H4 (cell line): ENCODE measurements around the gene FBF1. TPM values are rescaled to one million over a fixed set of nuclear protein-coding genes. Genes with fewer than 3 reads are reported as not detected.
A peak's percentile ranks its signal among the peaks of the same experiment; 100 is the strongest.
"Not testable (repeated sequence)": the region's sequence is repeated elsewhere in the genome, so short reads cannot be mapped to it uniquely, and the experiment has no call there.

Experiments used
- DNase-seq: peaks from one replicate; pipeline ENCODE4 v3.0.0-alpha.2; 2015; ENCODE audit warnings: low spot score
- total RNA-seq: library from RNA; depleted of rRNA; stranded (reverse); fragments of >200 nt; shearing (Covaris generic); gene quantifications from 2 replicates; pipeline ENCODE4 v1.2.3, GENCODE V29; 2014

FBF1 gene
- total RNA-seq, 1 experiment from 2014 or later = 11.2 TPM

DNA sequence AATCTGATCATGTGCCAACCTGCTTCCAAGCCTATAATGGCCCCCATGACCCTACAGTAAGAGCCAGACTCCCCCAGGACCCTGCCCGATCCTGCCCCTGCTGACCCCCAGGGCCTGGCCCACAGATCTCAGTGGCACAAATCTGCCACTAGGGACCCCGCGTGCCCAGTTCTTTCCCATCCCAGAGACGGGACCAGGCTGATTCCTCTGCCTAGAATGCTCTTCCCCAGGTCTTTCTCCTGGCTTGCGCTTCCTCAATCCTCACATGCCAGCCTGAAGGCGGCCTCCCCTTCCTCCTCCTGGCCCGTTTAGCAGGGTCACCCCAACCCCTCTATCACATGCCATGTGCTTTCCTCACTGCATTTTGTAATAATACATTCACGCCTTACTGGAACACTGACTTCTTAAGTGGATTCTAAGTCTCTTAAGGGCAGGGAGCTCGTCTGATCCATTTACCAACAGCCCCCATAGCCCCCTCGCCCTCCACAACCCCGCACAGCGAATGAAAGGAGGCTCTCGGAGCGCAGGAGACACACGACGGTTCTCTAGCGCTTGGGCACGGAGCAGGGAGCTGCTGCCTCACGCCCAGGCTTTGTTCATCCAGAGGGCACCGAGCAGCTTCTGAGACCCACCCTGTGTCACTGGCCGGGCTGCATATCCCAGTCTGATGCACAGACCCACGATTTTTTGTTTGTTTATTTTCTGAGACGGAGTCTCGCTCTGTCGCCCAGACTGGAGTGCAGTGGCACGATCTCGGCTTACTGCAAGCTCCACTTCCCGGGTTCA lies 45.3 kb downstream of the FBF1 start:
- no peak for DNase-seq

DNA sequence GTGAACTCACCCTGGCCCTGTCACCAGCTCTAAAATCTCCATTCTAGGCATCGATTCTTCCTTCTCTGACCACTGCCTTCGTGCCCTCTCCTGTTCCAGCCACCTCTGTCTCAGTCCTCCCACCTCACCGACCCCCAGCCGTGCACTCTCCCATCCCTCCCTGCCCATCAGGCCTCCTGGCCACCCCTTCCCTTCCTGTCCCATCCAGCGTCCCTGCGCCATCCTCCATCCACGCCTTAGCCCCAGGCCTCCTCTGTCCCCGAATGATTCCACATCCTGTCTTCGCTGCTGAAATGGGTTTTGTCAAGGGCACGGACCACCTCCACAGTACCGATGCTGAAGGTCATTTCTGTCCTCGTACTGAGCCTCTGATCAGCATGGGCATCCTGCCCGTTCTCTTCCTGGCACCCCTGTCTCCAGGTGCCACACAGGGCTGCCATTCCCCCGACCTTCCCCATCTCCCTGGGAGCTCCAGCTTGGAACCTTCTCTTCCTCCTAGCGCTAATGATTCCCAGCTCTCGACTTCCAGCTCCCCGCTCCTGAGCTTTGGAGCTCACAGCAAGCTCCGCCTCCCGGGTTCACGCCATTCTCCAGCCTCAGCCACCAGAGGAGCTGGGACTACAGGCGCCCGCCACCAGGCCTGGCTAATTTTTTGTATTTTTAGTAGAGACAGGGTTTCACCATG lies 46.7 kb downstream of the FBF1 start:
- DNase-seq = no peak

DNA sequence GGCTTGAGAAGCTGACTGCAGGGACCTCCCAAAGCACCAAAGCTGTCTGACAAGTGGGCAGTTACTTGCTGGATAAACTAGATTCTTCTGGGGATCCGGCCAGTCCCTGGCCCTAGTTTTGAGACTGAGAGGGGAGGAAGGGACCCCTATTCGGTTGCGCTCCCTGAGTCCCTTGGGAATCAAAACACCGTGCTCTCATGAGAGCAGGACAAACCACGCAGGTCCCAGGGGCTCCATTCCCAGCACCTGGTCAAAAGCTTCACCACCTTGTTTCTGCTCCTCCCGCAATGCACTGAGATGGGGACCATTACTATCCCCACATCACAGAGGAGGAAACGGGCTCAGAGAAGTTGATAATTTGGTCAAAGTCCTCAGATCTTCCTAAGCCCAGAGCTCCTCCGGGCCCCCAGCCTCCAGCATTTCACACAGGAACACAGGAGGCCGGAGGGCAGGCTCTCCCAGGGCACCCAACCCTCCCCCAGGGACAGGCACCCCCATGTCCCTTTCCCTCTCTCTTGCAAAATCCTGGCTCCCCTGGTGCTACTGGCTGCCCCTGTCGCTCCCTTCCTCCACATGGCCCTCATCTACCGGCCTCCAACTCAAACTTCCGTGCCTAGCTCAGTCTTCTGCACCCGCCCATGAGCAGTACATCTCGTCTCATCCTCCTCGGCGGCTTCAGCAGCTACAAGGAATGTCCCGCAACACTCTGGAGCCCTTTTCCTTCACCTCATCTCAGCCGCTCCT lies 47.4 kb downstream of the FBF1 start:
- no peak for DNase-seq

DNA sequence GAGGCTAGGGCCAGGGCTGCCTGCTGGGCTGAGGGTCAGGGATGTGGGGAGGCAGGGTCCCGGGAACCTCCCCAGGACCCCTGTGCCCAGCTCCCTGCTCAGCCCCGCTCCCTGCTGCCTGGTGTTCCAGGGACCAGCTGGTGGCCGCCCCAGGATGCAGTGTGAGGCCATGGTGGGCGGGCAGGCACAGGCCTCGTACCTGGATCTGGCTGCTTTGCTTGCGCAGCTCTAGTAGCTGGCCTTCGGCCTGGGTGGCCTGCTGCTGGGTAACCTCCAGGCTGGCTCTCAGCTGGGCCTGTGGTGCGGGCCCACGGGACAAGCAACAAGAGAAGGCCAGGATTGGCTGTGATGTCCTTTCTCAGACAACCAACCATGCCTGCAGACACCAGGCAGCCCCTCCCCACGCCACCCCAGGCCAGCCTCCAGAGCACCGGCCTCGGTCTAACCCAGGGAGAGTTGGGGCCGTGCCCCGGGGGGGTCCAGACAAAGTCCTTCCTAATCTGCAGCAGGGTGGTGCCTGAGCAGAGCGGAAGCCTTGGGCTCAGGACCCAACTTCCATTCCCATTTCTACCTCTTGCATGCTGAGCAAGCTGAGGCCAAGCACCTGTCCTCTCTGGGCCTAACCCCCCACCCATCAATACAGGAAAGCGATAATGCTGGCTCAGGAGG lies 48.2 kb downstream of the FBF1 start:
- no peak for DNase-seq

DNA sequence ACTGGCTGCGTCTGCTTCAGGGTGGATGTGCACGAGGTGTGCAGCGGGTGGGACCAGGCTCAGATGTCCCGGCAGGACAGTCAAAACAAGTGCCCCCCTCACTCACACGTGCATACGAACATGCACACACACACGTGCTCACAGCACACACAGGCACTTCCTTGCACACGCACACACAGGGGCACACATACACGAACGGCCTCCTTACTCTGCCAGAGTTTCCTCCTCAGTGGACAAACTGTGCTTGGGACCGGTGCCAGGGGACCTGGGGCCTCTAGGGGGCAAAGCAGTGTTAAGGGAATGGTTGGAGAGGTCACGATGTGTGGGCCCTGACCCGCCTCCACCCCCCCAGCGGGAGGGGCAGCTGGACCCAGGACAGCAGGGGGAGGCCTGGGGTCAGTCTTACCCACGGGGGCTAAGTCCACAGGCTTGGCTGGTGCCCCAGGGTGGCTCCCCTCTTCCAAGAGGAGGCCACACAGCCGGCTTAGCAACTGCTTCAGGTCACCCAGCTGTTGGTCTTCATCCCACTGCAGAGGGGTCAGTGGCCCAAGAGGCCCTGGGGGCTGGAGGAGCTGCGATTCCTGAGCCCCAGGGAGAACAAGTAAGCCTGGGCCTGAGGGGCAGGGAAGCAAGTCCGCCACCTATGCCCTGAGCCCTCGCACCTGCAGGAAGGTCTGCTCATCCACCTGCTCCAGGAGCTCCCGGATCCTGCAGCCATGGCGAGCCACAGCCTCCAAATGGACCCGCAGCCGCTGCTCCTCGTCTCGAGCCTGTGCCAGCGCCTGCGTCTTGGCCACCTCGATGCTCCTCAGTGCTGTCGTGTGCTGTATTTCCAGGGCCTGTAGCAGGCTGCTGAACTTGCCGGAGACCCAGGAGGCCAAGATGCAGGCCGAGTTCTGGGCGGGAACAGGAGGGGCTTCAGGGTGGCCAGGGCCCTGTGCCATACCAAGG lies 49.0 kb downstream of the FBF1 start:
- DNase-seq = no peak

DNA sequence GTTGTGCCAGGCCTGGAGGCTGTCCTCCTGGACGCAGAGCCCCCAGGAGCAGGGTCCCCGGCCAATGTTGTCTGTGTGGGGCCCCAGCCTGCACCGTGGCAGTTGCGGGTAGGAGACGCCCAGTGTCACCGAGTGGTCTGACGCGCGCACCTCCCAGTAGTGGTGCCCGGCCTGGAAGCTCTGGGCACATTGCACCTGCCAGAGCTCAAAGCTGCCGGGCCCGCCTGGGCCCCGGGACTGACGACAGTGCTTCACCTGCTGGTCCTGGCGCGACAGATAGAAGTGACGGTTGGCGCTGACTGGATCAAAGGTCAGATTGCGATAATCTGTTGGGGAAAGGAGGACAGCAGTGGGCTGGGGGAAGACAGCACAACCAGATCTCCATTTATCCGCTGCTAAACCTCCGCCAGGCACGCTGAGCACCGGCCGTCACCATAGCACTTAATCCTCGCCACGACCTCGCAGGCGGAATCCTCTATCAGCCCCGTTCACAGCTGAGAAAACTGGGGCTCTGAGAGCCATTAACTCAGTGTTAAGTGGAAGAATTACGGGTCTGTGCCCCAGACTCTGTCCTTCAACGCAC lies 49.7 kb downstream of the FBF1 start:
- no peak for DNase-seq

DNA sequence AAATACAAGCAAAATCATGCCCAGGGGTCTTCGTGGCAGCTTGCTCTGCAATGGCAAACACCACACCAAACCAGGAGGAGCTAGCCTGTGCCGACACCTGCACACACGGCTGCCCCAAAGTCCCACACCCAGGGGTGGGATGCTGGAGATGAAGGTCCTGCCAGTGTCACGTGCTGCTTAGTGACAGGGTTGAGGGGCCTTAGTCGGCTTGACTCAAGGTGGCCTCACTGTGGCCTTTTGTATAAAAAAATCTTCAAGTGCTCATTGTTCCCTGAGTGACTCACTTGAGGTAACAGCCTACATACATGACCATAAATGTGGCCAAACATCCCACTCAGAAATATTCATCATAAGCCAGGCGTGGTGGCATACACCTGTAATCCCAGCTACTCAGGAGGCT lies 51.4 kb downstream of the FBF1 start:
- DNase-seq = no peak

DNA sequence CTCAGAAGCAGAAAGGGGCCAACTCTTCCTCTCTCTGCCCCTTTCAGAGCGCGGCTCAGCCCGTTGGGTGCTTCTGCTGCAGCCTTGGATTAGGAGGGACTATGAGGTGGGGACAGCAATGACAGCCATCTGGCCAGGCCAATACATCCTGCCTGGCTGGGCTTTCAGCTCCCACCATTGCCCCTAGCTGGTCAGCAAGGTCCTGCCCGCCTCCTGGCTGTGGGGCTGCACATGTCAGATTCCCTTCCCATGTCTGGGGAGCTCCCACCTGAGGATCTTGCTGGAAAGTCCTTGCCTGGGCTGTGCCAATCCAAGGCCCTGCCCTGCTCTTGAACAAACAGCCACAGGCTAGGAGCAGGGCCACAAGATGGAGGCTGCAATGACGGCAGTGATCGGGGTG lies 52.4 kb downstream of the FBF1 start:
- no peak for DNase-seq

DNA sequence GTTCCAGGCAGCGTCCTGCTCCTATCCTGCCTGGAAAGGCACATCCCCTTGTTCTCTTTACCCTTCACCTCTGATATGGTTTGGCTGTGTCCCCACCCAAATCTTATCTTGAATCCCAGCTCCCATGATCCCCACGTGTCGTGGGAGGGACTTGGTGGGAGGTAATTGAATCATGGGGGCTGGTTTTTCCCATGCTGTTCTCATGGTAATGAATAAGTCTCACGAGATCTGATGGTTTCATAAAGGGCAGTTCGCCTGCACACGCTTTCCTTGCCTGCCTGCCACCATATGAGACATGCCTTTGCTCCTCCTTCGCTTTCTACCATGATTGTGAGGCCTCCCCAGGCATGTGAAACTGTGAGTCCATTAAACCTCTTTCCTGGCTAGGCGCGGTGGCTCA lies 55.0 kb downstream of the FBF1 start:
- DNase-seq = not testable (repeated sequence)

DNA sequence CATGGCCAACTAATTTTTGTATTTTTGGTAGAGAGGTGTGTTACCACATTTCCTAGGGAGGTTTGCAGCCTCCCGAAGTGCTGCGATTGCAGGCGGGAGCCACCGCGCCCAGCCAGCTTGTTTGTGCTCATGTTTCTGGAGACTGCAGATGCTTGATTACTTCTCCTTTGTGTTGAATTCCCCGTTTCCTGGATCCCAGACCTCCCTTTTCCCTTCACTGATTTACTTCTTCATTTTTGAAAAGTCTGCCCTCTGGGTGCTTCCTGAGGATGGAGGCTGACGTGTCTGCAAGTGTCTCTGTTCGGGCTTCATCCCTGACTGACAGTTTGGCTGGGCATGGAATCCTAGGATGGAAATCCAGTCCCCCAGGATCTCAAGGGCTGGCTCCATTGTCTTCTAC lies 55.4 kb downstream of the FBF1 start:
- DNase-seq = no peak

DNA sequence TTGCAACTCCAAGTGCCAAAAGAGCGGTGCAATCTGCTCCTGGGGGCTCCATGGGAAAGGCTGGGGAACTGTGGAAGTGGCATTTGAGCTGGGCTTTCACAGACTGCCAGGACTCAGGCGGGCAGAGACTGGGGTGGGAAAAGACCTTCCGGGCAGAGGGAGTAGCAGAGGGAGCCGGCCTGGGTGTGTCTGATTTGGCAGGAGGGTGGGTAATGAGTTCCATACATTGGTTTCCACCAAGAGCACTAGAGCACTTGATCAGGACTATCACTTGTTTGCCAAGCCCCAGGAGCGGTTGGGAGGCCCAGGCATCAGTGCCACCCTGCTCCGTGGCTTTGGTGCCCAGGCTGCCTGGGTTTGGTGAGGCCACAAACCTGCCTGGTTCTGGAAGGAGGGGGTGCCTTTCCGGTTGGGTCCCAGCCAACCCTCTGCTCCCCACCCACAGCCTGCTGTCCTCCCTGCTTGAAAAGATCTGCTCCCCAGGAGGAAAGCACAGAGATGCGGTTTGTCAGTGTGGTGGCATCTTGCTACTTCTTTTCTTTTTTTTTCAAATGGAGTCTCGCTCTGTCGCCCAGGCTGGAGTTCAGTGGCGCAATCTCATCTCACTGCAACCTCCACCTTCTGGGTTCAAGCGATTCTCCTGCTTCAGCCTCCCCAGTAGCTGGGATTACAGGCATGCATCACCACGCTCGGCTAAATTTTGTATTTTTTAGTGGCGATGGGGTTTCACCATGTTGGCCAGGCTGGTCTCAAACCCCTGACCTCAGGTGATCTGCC lies 59.0 kb downstream of the FBF1 start:
- DNase-seq = no peak

DNA sequence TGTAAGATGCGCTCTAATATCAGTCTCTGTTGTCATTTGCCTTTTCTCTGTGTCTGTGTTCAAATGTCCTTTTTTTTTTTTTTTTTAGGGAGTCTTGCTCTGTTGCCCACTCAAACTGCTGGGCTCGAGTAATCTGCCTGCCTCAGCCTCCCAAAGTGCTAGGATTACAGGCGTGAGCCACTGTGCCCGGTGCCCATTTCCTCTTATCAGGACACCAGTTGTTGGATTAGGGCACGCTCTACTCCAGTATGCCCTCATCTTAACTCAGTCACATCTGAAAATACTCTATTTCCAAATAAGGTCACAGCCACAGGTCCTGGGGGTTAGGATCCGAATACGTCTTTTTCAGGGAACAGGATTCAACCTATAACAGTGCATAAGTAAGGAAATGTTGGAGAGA lies 60.6 kb downstream of the FBF1 start:
- no peak for DNase-seq

DNA sequence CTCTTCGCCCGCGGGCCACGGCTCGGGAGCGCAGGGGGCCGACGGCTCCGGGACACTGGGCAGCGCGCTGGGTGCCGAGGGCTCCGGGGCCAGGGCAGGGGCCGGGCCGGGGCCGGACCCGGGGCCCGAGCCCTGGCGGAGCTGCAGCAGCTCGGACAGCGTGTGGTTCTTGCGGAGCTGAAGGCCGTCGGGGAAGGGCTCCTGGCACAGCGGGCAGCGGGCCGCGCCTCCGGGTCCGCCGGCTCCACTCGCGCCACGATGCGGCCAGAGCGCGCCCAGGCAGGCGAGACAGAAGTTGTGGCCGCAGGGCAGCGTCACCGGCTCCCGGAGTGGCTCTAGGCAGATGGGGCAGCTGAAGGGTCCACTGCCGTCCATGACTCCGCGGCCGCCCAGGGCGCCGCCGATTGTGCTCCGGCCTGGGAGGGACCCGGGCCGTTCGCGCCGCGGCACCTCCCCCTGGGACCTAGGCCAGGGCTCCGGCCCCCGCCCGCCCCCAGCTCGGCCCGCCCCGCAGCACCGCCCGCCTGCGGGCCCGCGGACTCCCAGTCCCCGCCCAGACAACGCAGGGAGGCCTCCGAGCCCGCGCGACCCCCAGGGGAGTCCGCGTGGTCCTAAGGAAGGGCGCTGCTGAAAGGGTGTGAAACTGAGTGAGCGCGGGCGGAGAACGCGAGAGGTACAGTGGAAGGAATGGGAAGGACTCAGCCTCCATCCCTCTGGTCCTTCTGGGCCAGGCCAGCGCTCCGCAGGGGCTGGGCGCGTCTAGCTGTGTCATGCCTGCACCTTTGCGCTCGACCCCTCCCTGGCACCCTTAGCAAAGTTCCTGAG lies 62.5 kb downstream of the FBF1 start, which contains the start of gene TRIM47:
TRIM47 (minus strand) TSS at position 408 of the 825 bp plus-strand sequence; CDS start at position 375, 33 bp downstream.
- no peak for DNase-seq

DNA sequence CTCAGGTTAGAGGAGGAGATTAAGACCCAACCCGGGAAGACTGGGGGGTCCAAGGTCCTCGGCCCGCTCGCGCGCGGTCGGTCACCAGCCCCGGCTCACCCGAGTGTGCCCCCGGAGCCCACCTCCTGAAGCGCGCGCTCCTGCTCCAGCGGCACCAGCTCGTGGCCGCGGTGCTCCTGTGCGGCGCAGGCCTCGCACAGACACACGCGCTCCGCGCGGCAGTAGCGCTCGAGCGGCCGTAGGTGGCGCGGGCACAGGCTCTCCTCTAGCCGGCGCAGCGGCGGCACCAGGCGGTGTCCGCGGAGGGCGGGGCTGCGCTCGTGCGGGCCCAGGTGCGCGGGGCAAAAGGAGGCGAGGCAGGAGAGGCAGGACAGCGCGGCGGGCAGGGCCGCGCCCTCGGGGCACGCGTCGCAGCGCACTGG lies 63.1 kb downstream of the FBF1 start:
- DNase-seq = peak; percentile 73

DNA sequence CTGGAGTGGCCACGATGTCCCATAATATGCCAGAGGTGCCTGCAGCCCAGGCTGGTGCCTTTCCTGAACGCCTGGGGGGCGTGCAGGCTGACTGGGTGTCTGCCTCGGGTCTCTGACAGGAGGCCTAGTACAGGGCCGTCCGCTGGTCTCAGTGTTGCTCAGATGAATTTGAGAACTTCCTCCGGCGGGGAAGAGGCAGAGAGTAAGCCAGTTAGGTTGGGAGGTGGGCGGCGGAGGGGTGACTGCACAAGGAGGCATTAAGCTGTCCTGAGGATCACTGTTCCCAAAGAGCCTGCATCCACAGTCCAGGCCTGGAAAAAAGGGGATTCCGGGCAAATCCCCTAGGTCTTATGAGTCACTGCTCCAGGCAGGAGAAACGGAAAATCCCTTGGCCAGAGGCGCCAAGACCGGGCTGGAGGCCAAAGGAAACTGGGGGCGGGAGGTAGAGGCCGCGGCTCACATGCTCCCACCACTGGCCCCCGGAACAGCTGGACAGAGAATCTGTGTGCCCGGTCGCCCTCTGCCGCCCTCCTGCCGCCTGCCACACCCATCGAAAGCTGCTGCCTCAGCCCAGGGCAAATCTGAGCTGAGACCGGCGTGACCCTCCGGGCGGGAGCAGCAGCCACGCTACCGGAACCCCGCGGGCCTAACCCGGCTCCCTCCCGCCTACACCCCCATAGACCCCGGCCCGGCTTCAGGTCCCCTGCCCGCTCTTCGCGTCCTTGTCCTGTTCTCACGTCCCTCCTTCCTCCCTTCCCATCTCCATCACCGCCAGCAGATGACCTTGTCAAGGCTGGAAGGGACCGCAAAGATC lies 63.7 kb downstream of the FBF1 start:
- peak; percentile 91 for DNase-seq

DNA sequence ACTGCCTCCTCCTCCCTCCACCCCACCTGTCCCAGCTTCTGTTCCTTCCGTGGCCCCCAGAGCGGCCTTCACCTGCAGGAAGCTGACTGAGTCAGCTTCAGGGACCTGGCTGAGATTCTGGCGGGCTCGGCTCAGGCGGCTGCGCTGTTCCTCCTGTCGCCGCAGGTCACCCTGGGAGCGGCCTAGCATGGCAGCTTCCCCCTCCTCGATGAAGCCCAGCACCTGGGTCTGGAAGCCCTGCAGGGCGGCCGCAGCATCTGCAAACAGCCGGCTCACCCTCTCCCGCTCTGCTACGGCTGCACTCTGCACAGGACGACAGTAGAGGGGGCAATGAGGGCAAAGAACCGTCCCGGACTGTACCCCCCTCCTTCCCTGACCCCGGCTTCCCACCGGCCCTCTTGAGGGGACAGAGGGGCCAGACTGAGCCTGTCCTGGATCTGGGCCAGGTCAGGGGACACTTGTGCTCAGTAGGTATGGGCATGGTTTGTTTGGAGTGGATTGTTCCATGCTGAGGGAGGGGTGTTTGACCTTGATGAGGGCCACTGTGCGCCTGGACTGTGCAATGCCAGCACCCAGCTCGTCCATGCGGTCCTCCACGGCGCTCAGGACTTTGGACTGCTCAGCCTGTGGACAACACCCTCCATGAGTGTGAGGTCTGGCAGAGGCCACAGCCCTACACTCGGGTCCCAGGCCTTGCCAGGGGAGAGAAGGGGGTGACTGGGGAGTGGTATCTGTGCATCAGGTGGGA lies 64.5 kb downstream of the FBF1 start:
- no peak for DNase-seq

DNA sequence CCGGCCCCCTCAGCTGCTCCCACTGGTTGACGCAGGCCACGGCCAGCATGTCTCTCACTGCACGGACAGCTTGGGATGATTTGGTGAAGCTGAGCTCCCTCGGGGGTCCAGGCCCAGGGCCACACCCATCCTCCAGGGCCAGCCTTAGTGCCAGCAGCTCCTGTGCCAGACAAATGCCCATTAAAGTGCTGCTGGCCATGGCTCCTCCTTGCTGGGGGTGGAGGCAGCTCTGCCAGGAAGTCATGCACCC lies 65.0 kb downstream of the FBF1 start:
- DNase-seq = peak; percentile 88
